Gastrocnemius medialis (tissue), 4 donors: ENCODE measurements around the gene TALDO1.

Experiments used
- CTCF ChIP-seq, 5 experiments: fragments of 450-650 bp in 3 of 5; fragments of 200-600 bp in 2 of 5; sonication (generic) in 2 of 5; IDR thresholded peaks in 4 of 5; conservative IDR thresholded peaks in 1 of 5; 1 replicate in 4 of 5; 2 replicates in 1 of 5; pipeline ENCODE4 v1.5.1; 2016 to 2019; ENCODE audit warnings: antibody characterized with exemption in 5 of 5, mild to moderate bottlenecking in 3 of 5, moderate library complexity in 3 of 5
- POLR2A ChIP-seq, 2 donors: fragments of 450-650 bp; IDR thresholded peaks; one replicate each; pipeline ENCODE4 v1.6.1; 2017; ENCODE audit warnings: antibody characterized with exemption in 2 of 2, mild to moderate bottlenecking in 2 of 2, moderate library complexity in 2 of 2

GRCh38 chr11:714436-714835 lies 32.8 kb upstream of the TALDO1 start:
- TF ChIP-seq CTCF (IDR thresholded peaks at IDR 0.05 in 4 of 5, conservative IDR thresholded peaks at IDR 0.05 in 1 of 5), result no peak
- no peak for TF ChIP-seq POLR2A (IDR thresholded peaks at IDR 0.05)
